IPS-NIHi7 (cell line): ENCODE results near the gene HOMEZ.
"Not testable (repeated sequence)": the region's sequence is repeated elsewhere in the genome, so short reads cannot be mapped to it uniquely, and the experiment has no call there.

Experiments
- DNase-seq: peaks from one replicate; pipeline ENCODE4 v3.0.0; 2012; ENCODE audit warnings: mixed read lengths; ENCODE audit errors: extremely low spot score

The HOMEZ gene, protein sequence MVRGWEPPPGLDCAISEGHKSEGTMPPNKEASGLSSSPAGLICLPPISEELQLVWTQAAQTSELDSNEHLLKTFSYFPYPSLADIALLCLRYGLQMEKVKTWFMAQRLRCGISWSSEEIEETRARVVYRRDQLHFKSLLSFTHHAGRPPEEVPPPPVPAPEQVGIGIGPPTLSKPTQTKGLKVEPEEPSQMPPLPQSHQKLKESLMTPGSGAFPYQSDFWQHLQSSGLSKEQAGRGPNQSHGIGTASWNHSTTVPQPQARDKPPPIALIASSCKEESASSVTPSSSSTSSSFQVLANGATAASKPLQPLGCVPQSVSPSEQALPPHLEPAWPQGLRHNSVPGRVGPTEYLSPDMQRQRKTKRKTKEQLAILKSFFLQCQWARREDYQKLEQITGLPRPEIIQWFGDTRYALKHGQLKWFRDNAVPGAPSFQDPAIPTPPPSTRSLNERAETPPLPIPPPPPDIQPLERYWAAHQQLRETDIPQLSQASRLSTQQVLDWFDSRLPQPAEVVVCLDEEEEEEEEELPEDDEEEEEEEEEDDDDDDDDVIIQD

DNA sequence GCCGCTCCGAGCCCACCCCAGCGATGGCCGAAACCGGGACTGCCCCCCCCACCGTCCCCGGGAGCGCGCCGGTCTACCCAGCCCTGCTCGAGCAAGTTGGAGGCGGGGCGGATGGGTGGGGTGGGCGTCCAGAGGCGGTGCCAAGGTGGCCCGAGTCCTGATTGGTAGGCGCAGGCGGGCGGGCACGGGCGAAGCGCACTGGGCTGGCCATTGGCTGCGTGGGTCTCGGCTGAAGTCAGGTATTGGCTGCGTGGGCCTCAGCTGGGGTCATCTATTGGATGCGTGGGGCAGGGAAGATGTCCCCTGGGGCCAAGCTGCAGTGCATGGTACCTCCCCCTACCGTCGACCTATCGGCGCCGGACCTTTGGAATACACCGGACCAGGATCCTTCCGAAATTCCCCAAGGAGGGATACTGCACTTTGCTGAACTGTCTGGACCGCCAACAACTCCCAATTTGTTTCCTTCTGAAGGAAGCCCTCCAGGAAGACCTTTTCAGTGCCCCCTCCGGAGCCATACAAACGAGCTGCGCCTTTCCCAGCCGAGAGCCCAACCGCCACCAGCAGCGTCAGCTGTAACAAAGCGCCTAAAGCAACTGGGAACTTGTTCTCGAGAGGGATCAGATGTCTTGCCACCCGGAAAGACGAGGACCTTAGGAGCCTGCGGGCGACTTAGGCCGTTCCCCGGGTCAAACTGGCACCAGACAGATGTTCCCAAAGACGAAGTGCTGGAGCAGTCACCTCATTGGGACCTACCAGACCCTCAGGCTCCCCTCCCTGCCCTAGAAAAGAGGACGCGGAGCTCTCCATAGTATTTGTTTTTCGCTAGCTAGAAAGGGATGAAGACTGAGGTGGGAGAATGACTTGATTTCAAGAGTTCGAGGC lies at the start of gene HOMEZ:
Gene HOMEZ, minus strand, starts transcription at position 113 of the 882 bp plus-strand sequence. CDS start 180 bp downstream, outside the sequence.
- DNase-seq = peak; percentile 97

DNA sequence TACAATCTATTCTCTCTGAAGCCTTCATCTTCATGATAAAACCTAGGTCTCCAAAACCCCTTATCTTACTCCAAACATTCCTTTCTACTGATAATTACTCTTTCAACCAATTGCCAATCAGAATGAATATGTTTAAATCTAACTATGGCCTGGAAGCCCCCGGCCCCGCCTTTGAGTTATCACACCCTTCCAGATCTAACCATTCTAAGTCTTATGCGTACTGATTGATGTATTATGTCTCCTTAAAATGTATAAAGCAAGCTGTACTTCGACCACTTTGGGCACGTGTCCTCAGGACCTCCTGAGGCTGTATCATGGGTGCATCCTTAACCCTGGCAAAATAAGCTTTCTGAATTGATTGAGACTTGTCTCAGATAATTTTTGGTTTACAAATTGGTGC lies 49.7 kb upstream of the HOMEZ start:
- no peak for DNase-seq

DNA sequence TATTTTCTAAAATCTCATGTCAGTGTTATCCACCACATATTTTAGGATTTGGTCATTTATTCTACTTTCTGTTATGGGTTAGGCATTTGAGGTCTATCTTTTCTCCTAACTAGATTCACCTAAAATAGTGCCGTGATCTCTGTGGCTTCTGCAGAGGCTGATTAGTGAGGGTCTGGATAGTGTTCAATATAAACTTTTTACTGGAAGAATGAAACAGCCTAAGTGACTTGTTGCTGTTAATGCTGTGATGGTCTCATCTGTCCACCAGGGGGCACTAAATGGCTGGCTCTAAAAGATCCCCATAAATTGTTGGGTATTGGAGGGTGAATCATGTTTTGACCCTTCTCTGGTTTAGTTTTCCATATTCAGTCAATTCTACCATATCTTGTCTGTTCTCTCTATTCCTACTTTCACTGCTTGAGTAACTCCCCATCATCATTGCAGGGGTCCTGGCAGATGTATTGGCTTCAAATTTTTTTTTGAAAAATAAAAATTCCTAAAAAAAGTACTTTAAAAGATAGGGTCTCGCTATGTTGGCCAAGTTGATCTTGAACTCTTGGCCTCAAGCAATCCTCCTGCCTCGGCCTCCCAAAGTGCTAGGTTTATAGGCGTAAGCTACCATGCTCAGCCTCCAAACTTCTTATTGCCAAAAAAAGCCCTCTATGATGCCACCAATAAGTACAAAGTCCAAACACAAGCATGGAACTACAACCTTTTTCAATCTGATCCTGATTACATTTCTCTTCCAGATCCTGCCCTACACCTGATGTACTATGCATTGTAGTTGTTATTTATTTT lies 42.2 kb upstream of the HOMEZ start:
- peak; percentile 78 for DNase-seq

DNA sequence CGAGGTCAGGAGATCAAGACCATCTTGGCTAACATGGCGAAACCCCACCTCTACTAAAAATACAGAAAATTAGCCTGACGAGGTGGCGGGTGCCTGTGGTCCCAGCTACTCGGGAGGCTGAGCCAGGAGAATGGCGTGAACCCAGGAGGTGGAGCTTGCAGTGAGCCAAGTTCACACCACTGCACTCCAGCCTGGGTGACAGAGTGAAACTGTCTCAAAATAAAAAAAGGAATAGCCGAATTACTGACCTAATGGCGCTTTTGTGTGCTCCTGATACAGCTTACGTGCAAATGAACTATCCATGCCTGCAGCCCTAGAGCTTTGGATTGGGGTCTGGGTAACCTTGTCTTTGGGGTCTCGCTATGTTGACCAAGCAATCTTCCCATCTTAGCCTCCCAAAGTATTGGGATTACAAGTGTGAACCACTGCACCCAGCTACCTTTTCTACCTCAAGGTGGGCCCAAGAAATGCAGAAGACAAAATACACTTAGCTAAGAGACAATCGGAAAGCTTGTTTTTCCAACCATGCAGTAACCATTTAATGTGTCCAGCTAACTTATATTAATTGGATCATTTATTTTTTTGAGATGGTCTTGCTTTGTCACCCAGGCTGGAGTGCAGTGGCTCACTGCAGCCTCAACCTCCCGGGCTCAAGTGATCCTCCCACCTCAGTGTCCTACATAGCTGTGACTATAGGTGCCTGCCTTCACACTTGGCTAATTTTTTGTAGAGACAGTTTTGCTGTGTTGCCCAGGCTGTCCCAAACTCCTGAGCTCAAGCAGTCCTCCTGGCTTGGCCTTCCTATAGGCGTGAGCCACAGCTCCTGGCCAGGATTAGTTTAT lies 40.8 kb upstream of the HOMEZ start:
- DNase-seq = no peak

DNA sequence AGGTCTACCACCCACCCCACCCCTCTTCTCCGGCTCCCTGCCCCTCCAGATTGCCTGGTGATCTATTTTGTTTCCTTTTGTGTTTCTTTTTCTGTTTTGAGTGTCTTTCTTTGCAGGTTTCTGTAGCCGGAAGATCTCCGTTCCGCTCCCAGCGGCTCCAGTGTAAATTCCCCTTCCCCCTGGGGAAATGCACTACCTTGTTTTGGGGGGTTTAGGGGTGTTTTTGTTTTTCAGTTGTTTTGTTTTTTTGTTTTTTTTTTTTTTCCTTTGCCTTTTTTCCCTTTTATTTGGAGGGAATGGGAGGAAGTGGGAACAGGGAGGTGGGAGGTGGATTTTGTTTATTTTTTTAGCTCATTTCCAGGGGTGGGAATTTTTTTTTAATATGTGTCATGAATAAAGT lies 39.8 kb upstream of the HOMEZ start:
- DNase-seq = not testable (repeated sequence)

DNA sequence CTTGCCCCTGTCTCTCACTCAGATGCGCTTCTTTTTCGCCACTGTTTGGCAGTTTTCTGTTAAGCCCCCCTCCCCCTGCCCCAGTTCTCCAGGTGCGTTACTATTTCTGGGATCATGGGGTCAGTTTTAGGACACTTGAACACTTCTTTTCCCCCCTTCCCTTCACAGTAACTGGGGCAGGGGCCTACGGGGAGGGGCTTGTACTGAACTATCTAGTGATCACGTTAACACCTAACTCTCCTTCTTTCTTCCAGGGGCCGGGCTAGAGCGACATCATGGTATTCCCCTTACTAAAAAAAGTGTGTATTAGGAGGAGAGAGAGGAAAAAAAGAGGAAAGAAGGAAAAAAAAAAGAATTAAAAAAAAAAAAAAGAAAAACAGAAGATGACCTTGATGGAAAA lies 39.1 kb upstream of the HOMEZ start:
- DNase-seq = no peak

DNA sequence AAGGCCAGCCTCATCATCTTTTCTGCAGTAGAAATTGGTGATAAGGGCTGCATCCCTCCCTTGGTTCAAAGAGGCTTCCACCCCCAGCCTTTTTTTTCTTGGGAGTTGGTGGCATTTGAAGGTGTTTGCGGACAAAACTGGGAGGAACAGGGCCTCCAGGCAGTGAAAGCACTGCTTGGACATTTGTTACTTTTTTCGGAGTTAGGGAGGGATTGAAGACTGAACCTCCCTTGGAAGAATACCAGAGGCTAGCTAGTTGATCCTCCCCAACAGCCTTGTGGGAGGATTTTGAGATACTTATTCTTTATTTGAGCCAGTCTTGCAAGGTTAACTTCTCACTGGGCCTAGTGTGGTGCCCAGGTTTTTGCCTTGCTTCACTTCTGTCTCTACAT lies 38.5 kb upstream of the HOMEZ start:
- DNase-seq = no peak

DNA sequence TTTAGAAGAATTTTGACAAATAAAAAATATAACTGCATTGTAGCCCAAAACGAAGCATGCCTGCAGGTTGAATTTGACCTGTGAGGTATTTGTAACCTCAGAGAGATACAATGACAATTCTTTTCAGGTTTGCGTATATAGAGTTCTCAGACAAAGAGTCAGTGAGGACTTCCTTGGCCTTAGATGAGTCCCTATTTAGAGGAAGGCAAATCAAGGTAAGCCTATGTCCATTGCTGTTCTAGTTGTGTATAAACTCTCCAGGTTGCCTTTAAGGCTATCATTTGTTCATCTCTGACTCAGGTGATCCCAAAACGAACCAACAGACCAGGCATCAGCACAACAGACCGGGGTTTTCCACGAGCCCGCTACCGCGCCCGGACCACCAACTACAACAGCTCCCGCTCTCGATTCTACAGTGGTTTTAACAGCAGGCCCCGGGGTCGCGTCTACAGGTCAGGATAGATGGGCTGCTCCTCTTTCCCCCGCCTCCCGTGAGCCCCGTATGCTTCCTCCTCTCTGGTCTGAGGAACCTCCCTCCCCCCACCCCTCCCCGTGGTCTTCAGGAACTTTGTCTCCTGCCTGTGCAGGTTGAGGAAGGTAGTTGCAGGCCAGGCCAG lies 38.0 kb upstream of the HOMEZ start:
- no peak for DNase-seq

DNA sequence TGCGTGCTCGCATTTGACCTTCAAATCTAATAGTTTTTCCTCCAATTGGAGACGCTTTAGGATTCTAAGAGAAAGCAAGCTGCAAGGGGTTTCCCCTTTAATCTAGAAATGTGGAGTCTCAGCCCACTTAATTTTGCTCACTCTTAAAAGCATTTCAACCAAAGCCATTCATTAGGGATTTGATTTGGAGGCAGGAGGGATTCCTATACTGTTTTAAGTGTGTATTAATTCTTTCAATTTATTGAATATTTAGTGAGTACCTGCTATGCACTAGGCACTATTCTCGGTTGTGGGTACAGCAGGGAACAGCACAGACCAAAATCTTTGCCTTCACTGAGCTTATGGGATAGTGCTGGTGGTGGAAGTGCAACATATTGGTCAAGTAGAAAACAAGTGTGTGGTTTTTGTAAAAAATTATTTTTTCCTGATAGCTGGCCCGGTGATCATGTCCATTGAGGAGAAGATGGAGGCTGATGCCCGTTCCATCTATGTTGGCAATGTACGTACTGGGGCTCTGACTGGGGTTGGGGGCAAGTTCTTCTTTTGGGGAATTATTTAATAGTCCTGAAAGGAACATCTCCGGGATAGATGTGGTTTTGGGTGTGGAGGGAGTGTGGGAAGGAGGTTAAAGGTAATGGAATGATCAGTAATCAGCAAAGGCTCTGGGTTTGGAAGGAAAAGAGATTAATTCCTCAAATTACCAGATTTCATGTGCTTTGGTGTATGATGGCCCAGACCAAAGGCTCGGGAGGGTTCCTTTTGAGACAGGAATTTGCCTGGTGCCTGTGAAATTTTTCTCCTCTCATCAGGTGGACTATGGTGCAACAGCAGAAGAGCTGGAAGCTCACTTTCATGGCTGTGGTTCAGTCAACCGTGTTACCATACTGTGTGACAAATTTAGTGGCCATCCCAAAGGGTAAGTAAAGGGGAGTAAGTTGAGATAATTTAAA lies 36.9 kb upstream of the HOMEZ start:
- DNase-seq = no peak

DNA sequence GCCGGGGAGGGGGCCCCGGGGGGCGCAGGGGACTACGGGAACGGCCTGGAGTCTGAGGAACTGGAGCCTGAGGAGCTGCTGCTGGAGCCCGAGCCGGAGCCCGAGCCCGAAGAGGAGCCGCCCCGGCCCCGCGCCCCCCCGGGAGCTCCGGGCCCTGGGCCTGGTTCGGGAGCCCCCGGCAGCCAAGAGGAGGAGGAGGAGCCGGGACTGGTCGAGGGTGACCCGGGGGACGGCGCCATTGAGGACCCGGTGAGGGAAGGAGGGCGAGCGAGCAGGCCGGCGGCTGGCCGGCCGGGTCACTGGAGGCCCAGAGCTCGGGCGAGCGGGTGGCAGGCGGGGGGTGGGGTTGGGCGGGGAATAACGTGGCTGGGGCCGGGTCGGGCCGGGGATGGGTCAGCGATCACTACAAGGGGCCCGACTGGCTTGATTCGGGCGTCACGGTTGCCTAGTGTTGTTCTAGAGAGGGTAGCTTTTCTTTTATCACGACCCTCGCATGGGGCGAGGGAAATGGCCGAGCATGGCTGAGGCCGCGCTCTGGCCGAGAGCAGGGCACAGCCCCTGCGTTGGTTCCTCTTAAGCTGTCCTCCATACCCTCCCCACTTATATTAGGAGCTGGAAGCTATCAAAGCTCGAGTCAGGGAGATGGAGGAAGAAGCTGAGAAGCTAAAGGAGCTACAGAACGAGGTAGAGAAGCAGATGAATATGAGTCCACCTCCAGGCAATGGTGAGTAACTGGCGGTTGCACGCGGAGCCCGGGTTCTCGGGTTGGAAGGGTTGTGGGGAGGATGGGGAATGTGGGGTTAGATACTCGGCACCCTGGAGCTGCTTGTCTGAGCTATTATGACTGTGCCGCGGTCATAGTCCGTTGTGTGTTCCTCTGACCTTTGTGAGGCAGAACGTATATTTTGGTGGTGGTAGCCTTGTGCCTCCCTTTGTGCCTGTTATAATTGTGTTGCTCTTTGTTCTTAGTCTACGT lies 35.9 kb upstream of the HOMEZ start:
- DNase-seq = peak; percentile 51

DNA sequence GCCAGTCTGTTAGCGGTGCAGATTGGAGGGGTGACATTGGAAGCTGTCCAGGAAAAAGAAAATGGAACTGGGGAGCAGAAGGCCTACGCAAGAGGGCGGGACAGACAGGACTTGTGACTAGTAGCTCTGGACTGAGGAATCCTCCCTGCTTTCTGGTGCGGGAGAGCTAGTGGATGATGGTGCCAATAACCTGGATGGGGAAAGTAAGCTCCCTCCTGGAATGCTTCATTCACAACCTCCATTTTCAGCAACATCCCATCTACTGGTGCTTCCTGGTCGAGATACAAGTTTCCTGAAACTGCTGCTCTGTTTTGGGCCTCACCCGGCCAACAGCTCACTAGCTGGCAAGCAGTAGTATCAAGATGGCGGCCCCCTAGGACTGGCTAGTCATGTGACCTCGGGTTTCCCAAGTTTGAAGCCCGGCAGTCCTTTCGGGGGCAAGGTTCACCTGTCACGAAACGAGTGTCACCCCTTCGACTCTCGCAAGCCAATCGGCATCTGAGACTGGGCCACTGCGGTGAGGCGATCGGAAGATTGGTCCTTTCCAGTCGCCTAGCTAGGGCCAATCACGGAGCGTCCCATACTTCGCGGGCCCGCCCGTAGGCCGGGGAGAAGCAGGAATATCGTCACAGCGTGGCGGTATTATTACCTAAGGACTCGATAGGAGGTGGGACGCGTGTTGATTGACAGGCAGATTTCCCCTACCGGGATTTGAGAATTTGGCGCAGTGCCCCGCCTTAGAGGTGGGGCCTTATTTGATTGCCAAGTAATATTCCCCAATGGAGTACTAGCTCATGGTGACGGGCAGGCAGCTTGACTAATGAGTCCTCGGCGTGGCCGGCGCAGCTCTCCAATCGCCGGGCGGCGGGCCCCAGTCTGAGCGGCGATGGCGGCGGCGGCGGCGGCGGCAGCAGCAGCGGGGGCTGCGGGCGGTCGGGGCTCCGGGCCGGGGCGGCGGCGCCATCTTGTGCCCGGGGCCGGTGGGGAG lies 34.9 kb upstream of the HOMEZ start, which contains the start of gene PABPN1:
Gene PABPN1, plus strand, starts transcription at position 874 of the 988 bp plus-strand sequence. Its CDS starts 13 bp downstream, at position 887.
- DNase-seq = peak; percentile 96

DNA sequence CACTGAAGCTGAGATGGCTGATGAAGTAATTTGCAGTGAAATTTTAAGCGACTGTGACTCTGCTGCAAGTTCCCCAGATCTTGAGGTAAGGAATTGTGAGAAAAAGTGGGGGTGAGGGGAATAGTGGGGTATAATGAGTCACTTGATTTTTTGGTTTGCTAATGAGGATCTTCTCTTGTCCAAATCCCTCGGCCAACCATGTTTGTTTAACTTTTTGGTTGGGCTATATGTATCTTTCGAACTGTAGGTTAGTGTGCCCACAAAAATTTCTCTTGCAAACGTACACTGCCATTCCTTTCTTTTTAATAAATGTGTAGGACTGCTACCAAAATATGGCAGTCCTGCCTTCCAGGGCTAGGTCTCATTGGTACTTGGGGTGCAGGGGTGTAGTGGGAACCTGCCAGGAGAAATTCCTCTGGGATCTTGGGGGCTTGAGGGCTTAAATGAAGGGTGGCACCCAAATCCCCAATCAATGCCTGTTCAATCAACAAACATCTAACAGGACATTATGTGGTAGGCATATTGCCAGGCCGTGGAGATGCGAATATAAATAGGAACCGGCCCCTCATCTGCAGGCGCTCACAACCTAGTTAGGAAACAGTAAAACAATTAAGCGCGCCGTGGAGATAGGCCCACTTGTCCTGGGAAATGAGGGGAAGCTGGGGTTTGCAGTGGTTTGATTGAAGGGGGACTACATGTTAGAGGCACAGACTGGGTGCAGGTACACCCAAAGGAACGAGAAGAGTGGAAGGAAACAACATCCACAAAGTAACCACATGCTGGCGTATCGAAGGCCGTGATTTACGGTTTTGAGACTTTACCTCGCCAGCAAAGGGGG lies 34.0 kb upstream of the HOMEZ start:
- DNase-seq = no peak

DNA sequence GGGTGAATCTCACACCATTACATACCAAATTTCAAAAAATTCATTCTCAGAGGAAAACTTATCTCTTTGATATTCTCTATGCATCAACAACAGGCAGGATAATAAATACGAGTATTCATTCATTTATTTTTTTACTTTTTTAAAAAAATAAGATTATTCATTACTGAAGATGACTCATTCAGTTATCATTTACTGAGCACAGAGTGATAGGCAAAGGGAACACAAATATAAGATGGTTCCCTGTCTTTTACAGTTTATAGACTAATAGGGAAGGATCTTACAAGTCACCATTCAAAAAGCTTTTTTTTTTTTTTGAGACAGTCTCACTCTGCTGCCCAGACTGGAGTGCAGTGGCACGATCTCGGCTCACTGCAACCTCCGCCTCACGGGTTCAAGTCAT lies 30.4 kb upstream of the HOMEZ start:
- DNase-seq = no peak

DNA sequence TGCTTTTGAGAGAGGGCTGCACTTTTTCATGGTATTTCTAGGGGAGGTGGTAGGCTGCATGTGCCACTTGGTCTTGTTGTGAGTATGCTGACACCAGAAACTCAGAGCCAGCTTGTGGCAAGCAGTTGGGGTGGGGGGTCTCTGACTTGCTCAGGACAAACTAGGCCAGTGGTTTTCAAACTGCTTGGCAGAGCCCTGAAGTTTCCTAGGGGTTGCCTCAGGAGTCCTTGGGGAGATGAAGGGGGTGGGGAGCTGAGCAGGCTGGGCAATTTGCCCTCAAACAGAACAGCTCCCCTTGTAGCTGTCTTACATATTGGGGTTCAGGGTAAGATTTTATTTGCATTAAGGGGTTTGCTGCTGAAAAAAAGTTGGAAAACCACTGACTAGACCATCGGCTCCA lies 24.6 kb upstream of the HOMEZ start:
- no peak for DNase-seq

DNA sequence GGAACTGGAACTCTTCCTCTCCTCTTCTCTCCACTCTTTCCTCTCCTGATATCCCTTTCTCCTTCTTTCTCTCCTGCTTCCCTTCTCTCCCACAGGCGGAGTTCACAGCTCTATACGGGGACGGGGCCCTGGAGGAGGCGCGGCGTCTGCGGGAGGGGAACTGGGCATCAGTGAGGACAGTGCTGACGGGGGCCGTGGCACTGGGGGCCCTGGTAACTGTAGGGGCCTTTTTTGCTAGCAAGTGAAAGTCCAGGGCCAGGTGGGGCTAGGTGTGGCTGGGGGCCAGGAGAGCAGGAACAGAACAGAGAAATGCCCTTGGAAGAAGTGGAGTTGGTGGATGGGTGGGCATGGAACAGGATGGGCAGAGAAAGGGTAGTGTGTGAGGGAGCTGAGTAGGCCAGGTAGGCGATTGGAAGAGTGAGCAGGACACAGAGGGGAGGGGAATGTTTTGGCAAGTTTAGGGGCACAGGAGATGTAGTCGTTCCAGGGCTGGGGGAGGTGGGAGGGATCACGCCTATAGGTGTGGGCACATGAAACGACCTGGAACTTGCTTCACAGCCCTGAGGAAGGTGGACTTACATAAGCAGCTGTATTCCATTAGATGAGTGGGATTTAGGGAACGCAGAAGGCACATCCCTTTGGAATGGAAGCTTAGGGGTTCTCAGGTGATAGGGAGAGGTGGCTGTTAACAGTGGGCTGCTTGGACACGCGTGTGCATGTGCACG lies 23.0 kb upstream of the HOMEZ start:
- no peak for DNase-seq
